SU-DHL-6 (cell line): ENCODE results near the gene SUN2.

Experiments used
- EZH2phosphoT487 ChIP-seq: fragments of 200-600 bp; sonication (generic), shearing (Covaris generic); conservative IDR thresholded peaks from 2 replicates; pipeline ENCODE4 v1.6.1; 2018; ENCODE audit warnings: mild to moderate bottlenecking, antibody characterized with exemption, low read length, moderate library complexity, mixed read lengths
- TF ChIP-seq, protein P1 (sequence below): fragments of 200-600 bp; sonication (generic); IDR thresholded peaks from one replicate; pipeline ENCODE4 v1.5.1; 2017; ENCODE audit warnings: antibody characterized with exemption, mild to moderate bottlenecking, low read length, moderate library complexity; ENCODE audit not compliant: insufficient read depth, poor library complexity, severe bottlenecking

DNA sequence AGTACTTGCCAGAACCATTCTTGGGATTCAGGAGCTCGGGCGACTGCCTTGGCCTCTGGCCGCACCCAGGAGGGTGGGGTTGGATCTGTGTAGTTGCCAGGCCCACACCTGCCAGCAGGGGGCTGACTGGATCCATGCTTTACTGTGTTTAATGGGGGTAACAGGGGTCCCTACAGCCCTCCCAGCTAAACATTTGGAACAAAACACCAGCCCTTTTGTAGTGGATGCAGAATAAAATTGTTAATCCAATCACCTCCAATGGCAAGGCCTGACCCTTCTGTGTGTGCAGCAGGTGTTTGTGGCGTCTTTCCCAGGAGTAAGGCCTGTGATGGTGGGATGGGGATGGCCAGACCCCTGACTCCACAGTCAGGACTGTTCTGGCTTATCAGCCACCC is 22.5 kb downstream of the SUN2 start:
- TF ChIP-seq, protein P1, sequence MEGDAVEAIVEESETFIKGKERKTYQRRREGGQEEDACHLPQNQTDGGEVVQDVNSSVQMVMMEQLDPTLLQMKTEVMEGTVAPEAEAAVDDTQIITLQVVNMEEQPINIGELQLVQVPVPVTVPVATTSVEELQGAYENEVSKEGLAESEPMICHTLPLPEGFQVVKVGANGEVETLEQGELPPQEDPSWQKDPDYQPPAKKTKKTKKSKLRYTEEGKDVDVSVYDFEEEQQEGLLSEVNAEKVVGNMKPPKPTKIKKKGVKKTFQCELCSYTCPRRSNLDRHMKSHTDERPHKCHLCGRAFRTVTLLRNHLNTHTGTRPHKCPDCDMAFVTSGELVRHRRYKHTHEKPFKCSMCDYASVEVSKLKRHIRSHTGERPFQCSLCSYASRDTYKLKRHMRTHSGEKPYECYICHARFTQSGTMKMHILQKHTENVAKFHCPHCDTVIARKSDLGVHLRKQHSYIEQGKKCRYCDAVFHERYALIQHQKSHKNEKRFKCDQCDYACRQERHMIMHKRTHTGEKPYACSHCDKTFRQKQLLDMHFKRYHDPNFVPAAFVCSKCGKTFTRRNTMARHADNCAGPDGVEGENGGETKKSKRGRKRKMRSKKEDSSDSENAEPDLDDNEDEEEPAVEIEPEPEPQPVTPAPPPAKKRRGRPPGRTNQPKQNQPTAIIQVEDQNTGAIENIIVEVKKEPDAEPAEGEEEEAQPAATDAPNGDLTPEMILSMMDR: peak; percentile 92
- no peak for TF ChIP-seq EZH2phosphoT487
